H1 (cell line): ENCODE data around the gene CYYR1. TPM values are rescaled to one million over a fixed set of nuclear protein-coding genes. Genes with fewer than 3 reads are reported as not detected.

ENCODE experiments used
- CTCF ChIA-PET: fragments of 300-600 bp; sonication (Branson Sonifier 250); formaldehyde crosslinking; loops from one replicate; lab custom pipeline; 2021; ENCODE audit not compliant: partially characterized antibody; lab: Charles Lee
- POLR2A ChIA-PET: fragments of 300-600 bp; sonication (Branson Sonifier 250); formaldehyde crosslinking; loops from one replicate; lab custom pipeline; 2021; ENCODE audit warnings: inconsistent platforms; ENCODE audit not compliant: partially characterized antibody; lab: Charles Lee
- DNase-seq, 2 experiments: peaks; one replicate each; pipeline versions ENCODE4 v3.0.0 to v3.0.0-alpha.2; 2010 to 2022; ENCODE audit warnings: low spot score in 2 of 2, low read depth in 1 of 2, mixed read lengths in 1 of 2
- FAIRE-seq: peaks from 2 replicates; lab custom pipeline; 2011; peaks lifted over from hg19 to GRCh38; lab: Jason Lieb, UNC
- H2AFZ ChIP-seq: 2 replicates; pipeline ENCODE4 v1.8.1; 2012; ENCODE audit warnings: low read length, inconsistent platforms
- H2AK5ac ChIP-seq: 2 replicates; pipeline ENCODE4 v1.6.1; 2013; ENCODE audit warnings: low read depth, low read length
- H2BK120ac ChIP-seq: replicated peaks from 2 replicates; pipeline ENCODE3; 2013; ENCODE audit warnings: low read depth, low read length, inconsistent platforms
- H2BK12ac ChIP-seq: 2 replicates; pipeline ENCODE4 v1.6.1; 2013; ENCODE audit warnings: low read depth, low read length
- H2BK15ac ChIP-seq: 2 replicates; pipeline ENCODE4 v1.6.1; 2013; ENCODE audit warnings: low read length
- H2BK20ac ChIP-seq: 2 replicates; pipeline ENCODE4 v1.6.1; 2013; ENCODE audit warnings: low read length
- H2BK5ac ChIP-seq: 2 replicates; pipeline ENCODE4 v1.6.1; 2013; ENCODE audit warnings: low read depth, low read length
- H3K14ac ChIP-seq: 2 replicates; pipeline ENCODE4 v1.6.1; 2013; ENCODE audit warnings: inconsistent platforms; ENCODE audit not compliant: insufficient read length
- H3K18ac ChIP-seq: 2 replicates; pipeline ENCODE4 v1.6.1; 2013; ENCODE audit warnings: low read length; ENCODE audit errors: extremely low read depth
- H3K23ac ChIP-seq: 2 replicates; pipeline ENCODE4 v1.6.1; 2013; ENCODE audit warnings: inconsistent platforms; ENCODE audit not compliant: insufficient read length
- H3K23me2 ChIP-seq: 2 replicates; pipeline ENCODE4 v1.6.1; 2013; ENCODE audit warnings: low read depth, low read length
- H3K27ac ChIP-seq: 2 replicates; pipeline ENCODE4 v1.6.1; 2011; ENCODE audit warnings: low read depth, low read length, inconsistent platforms
- H3K27me3 ChIP-seq, 4 experiments: replicated peaks in 1 of 4; 1 replicate in 1 of 4; 2 replicates in 3 of 4; pipeline versions ENCODE4 v1.6.1 to v1.8.1; 2011 to 2013; ENCODE audit warnings: low read length in 3 of 4, mild to moderate bottlenecking in 3 of 4, inconsistent platforms in 2 of 4, mixed read lengths in 2 of 4, moderate library complexity in 1 of 4; ENCODE audit not compliant: control insufficient read depth in 3 of 4, insufficient read depth in 3 of 4; ENCODE audit errors: extremely low read depth in 1 of 4
- H3K36me3 ChIP-seq, 4 experiments: 2 replicates each; pipeline versions ENCODE4 v1.6.1 to v1.8.1; 2011 to 2013; ENCODE audit warnings: mild to moderate bottlenecking in 4 of 4, low read length in 3 of 4, moderate library complexity in 2 of 4, control low read depth in 1 of 4, inconsistent platforms in 1 of 4; ENCODE audit not compliant: insufficient read depth in 4 of 4, control insufficient read depth in 2 of 4
- H3K4ac ChIP-seq: replicated peaks from 2 replicates; pipeline ENCODE3; 2013; ENCODE audit warnings: low read length, low read depth, mixed read lengths, inconsistent platforms; ENCODE audit not compliant: insufficient read length
- H3K4me1 ChIP-seq, 4 experiments: replicated peaks in 1 of 4; 1 replicate in 1 of 4; 2 replicates in 3 of 4; pipeline versions ENCODE4 v1.6.1 to v1.8.1; 2011 to 2013; ENCODE audit warnings: low read length in 3 of 4, inconsistent platforms in 2 of 4, mixed read lengths in 1 of 4; ENCODE audit not compliant: insufficient read depth in 4 of 4, control insufficient read depth in 3 of 4
- H3K4me2 ChIP-seq, 2 experiments: 2 replicates each; pipeline versions ENCODE4 v1.6.1 to v1.8.1; 2011 to 2013; ENCODE audit warnings: low read depth in 2 of 2, low read length in 2 of 2, control low read depth in 1 of 2, inconsistent platforms in 1 of 2, mild to moderate bottlenecking in 1 of 2; ENCODE audit not compliant: insufficient read depth in 1 of 2
- H3K4me3 ChIP-seq, 4 experiments: fragments of 200-600, 300-600 bp in 1 of 4; sonication (generic), shearing (Covaris generic), sonication (Bioruptor Twin) in 1 of 4; 2 replicates each; pipeline versions ENCODE4 v1.5.1 to v1.8.1; 2011 to 2016; ENCODE audit warnings: low read length in 4 of 4, low read depth in 3 of 4, control low read depth in 2 of 4, inconsistent platforms in 2 of 4, mild to moderate bottlenecking in 2 of 4, mixed read lengths in 1 of 4, moderate library complexity in 1 of 4; ENCODE audit not compliant: insufficient read depth in 2 of 4; ENCODE audit errors: extremely low read depth in 1 of 4
- H3K56ac ChIP-seq: replicated peaks from 2 replicates; pipeline ENCODE3; 2013; ENCODE audit warnings: low read depth, mild to moderate bottlenecking, mixed read lengths, low read length, inconsistent platforms; ENCODE audit not compliant: insufficient read length
- H3K79me1 ChIP-seq: 2 replicates; pipeline ENCODE4 v1.6.1; 2013; ENCODE audit warnings: low read depth, low read length, control low read depth
- H3K79me2 ChIP-seq, 2 experiments: 2 replicates each; pipeline versions ENCODE4 v1.6.1 to v1.8.1; 2012 to 2013; ENCODE audit warnings: low read length in 2 of 2, mild to moderate bottlenecking in 2 of 2, inconsistent platforms in 1 of 2; ENCODE audit not compliant: insufficient read depth in 2 of 2, control insufficient read depth in 1 of 2
- H3K9ac ChIP-seq, 4 experiments: replicated peaks in 1 of 4; 1 replicate in 1 of 4; 2 replicates in 3 of 4; pipeline versions ENCODE4 v1.6.1 to v1.8.1; 2011 to 2013; ENCODE audit warnings: low read depth in 3 of 4, low read length in 3 of 4, control low read depth in 2 of 4, mild to moderate bottlenecking in 2 of 4, moderate library complexity in 2 of 4, inconsistent platforms in 1 of 4; ENCODE audit errors: extremely low read depth in 1 of 4
- H3K9me3 ChIP-seq, 2 experiments: 2 replicates each; pipeline versions ENCODE4 v1.6.1 to v1.8.1; 2012 to 2013; ENCODE audit warnings: mild to moderate bottlenecking in 2 of 2, moderate library complexity in 2 of 2, control low read depth in 1 of 2, inconsistent platforms in 1 of 2, low read depth in 1 of 2, low read length in 1 of 2, mixed read lengths in 1 of 2; ENCODE audit not compliant: insufficient read depth in 2 of 2
- H4K20me1 ChIP-seq, 2 experiments: replicated peaks in 1 of 2; 2 replicates each; pipeline versions ENCODE3 to v1.8.1; 2011 to 2013; ENCODE audit warnings: inconsistent platforms in 2 of 2, low read length in 2 of 2, mild to moderate bottlenecking in 1 of 2; ENCODE audit not compliant: insufficient read depth in 2 of 2, control insufficient read depth in 1 of 2
- H4K5ac ChIP-seq: 2 replicates; pipeline ENCODE4 v1.6.1; 2013; ENCODE audit warnings: low read length, low read depth, mixed read lengths, inconsistent platforms; ENCODE audit not compliant: insufficient read length
- H4K8ac ChIP-seq: 2 replicates; pipeline ENCODE4 v1.8.0; 2013; ENCODE audit warnings: mild to moderate bottlenecking, moderate library complexity, low read length, inconsistent platforms; ENCODE audit not compliant: insufficient read depth; ENCODE audit errors: extremely low read depth
- H4K91ac ChIP-seq: replicated peaks from 2 replicates; pipeline ENCODE3; 2013; ENCODE audit warnings: low read length, mixed read lengths, inconsistent platforms; ENCODE audit not compliant: insufficient read length
- CHD1 ChIP-seq: IDR thresholded peaks from 2 replicates; pipeline ENCODE4 v1.6.1; 2012; ENCODE audit warnings: low read depth, low read length, improper control_type of control experiment
- EP300 ChIP-seq, 2 experiments: IDR thresholded peaks; 1 replicate in 1 of 2; 2 replicates in 1 of 2; pipeline ENCODE4 v1.6.1; 2011 to 2012; ENCODE audit warnings: low read depth in 2 of 2, low read length in 2 of 2, mild to moderate bottlenecking in 2 of 2, borderline replicate concordance in 1 of 2, inconsistent platforms in 1 of 2, moderate library complexity in 1 of 2
- JUND ChIP-seq: IDR thresholded peaks from 2 replicates; pipeline ENCODE4 v1.6.1; 2011; ENCODE audit warnings: mild to moderate bottlenecking, improper control_type of control experiment, low read length
- KDM5A ChIP-seq: fragments of 200-600 bp; IDR thresholded peaks from 2 replicates; pipeline ENCODE4 v1.7.1; 2012; ENCODE audit warnings: mild to moderate bottlenecking, low read length, inconsistent platforms, mixed read lengths
- WGBS, 2 experiments: shearing (Covaris generic) in 1 of 2; methylation state at CpG; one replicate each; pipeline versions ENCODE4 v1.1.6 to v1.1.7; 2013 to 2015; ENCODE audit warnings: low lambda C conversion rate in 2 of 2, mixed read lengths in 2 of 2, inconsistent platforms in 1 of 2, low coverage in 1 of 2, missing lambda C conversion rate in 1 of 2; ENCODE audit not compliant: insufficient replicate concordance in 2 of 2, insufficient coverage in 1 of 2, insufficient read length in 1 of 2; ENCODE audit errors: extremely low coverage in 1 of 2, missing lambda C conversion rate in 1 of 2; 5-methylcytosine and 5-hydroxymethylcytosine counted together
- polyA plus RNA-seq, 7 experiments: library from polyadenylated mRNA; depleted of rRNA in 3 of 7; stranded (reverse) in 5 of 7; unstranded in 2 of 7; fragments of >200 nt in 5 of 7; fragments of 200-250 nt in 2 of 7; gene quantifications; 1 replicate in 5 of 7; 2 replicates in 1 of 7; 4 replicates in 1 of 7; pipeline versions ENCODE4 v1.2.1 to v1.2.3, GENCODE V29; 2011 to 2013; ENCODE audit warnings: missing spikeins in 2 of 7, mixed read lengths in 2 of 7
- total RNA-seq: library from RNA; stranded (reverse); fragmentation: NEBNext Ultra II Directional; extraction: Animal tissue kit (Norgen Biotek cat#: 25700); gene quantifications from 2 replicates; pipeline ENCODE4 v1.2.1, GENCODE V29; 2021

Gene CYYR1
- total and polyA plus RNA-seq, 2 of the 8 experiments (the other 6 are each of a cell fraction or from before 2014, with no cell fraction given): 12.2 to 37.9 TPM

- Histone ChIP-seq H2BK12ac (no peak overlapping the region), H3K27me3 (no peaks in the 10 kb centered on the region), H2AFZ (no peak overlapping the region), H2AK5ac (no peak overlapping the region), H3K14ac (no peak overlapping the region), H3K27ac (no peak overlapping the region), H3K4ac (no peak overlapping the region), H3K23me2 (no peaks in the 10 kb centered on the region), H4K5ac (no peak overlapping the region), H3K9me3 (no peaks in the 10 kb centered on the region; a peak in 1 of 4 replicates), H3K18ac (no peak overlapping the region), H3K79me2 (no peaks in the 10 kb centered on the region), H3K9ac (no peak overlapping the region), H4K8ac (no peak overlapping the region), H3K4me1 (no peaks in the 10 kb centered on the region), H4K20me1 (no peaks in the 10 kb centered on the region), H3K79me1 (no peaks in the 10 kb centered on the region), H3K4me3 (no peak overlapping the region), H3K36me3 (peaks cover 0 to 7% (median 0%) of the 10 kb centered on the region in 4 experiments; a peak in 1 of 8 replicates), H2BK120ac (no peak overlapping the region), H4K91ac (no peak overlapping the region), H3K56ac (no peak overlapping the region), H2BK15ac (no peak overlapping the region), H3K4me2 (no peak overlapping the region), H2BK20ac (no peak overlapping the region), H3K23ac (no peak overlapping the region), H2BK5ac (no peak overlapping the region)
- 47% methylated on average over 2 of the region's 2 CpGs; no CpG with 5 or more reads in 1 of the 2 experiments for WGBS, 2 experiments
- TF ChIP-seq KDM5A (no peak), JUND (no peak), EP300 (IDR thresholded peaks at IDR 0.05; ENCODE audit: borderline replicate concordance in 1 of 2, low read depth in 2 of 2, low read length in 2 of 2) (no peak), CHD1 (no peak)
- POLR2A ChIA-PET: no interaction called here
- DNase-seq (no peak), FAIRE-seq (no peak)
- CTCF ChIA-PET: no interaction called here
Observed at GRCh38 chr21:26532208-26532607, 40.9 kb downstream of the CYYR1 start.
